ENCODE measurements around the gene CPSF6.

DNA sequence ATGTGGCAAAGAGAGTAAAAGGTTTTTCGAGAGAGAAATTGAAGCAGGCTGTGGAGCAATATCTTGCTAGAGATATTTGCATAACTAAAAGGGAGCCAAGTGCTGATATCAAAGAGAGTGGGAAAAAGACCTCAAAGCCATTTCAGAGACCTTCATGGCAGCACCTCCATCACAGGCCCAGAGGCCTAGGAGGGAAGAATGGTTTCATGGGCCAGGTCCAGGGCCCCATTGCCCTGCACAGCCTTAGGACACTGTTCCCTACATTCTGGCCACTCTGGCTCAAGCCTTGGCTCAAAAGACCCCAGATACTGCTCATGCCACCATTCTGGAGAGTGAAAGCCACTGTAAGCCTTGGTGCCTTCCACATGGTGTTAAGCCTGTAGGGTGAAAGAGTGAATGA lies 58.8 kb downstream of the CPSF6 start:
- TF ChIP-seq, protein P1, sequence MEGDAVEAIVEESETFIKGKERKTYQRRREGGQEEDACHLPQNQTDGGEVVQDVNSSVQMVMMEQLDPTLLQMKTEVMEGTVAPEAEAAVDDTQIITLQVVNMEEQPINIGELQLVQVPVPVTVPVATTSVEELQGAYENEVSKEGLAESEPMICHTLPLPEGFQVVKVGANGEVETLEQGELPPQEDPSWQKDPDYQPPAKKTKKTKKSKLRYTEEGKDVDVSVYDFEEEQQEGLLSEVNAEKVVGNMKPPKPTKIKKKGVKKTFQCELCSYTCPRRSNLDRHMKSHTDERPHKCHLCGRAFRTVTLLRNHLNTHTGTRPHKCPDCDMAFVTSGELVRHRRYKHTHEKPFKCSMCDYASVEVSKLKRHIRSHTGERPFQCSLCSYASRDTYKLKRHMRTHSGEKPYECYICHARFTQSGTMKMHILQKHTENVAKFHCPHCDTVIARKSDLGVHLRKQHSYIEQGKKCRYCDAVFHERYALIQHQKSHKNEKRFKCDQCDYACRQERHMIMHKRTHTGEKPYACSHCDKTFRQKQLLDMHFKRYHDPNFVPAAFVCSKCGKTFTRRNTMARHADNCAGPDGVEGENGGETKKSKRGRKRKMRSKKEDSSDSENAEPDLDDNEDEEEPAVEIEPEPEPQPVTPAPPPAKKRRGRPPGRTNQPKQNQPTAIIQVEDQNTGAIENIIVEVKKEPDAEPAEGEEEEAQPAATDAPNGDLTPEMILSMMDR (IDR thresholded peaks at IDR 0.05): no peak
- no peak for TF ChIP-seq POLR2A (IDR thresholded peaks at IDR 0.05)
- no peak for TF ChIP-seq EP300 (IDR thresholded peaks at IDR 0.05)
- TF ChIP-seq POLR2AphosphoS5 (IDR thresholded peaks at IDR 0.05): no peak
